Neural progenitor cell (in vitro differentiated cells): ENCODE data around the gene EGLN3.

Experiments
- CTCF ChIP-seq: fragments of 200-600 bp; sonication (generic); IDR thresholded peaks from 2 replicates; pipeline ENCODE4 v1.5.1; 2017; ENCODE audit warnings: antibody characterized with exemption, mild to moderate bottlenecking
- EZH2 ChIP-seq: fragments of 200-600 bp; sonication (generic); IDR thresholded peaks from 2 replicates; pipeline ENCODE4 v1.6.1; 2017; ENCODE audit warnings: antibody characterized with exemption, mild to moderate bottlenecking, moderate library complexity

GRCh38 chr14:33956640-33957039 lies 5.8 kb upstream of the EGLN3 start:
- TF ChIP-seq EZH2 (no peak), CTCF (no peak)
